Fibroblast of villous mesenchyme (primary cell): ENCODE measurements around the gene CYP26C1. TPM values are rescaled to one million over a fixed set of nuclear protein-coding genes. Genes with fewer than 3 reads are reported as not detected.

ENCODE experiments used
- DNase-seq: peaks from one replicate; pipeline ENCODE4 v3.0.0-alpha.2; 2010; ENCODE audit warnings: low read depth
- H3K4me3 ChIP-seq: 2 replicates; pipeline ENCODE4 v1.5.1; 2011; ENCODE audit warnings: low read depth, mild to moderate bottlenecking, low read length
- CTCF ChIP-seq: IDR thresholded peaks from 2 replicates; pipeline ENCODE4 v1.5.1; 2012; ENCODE audit warnings: low read depth, mild to moderate bottlenecking, low read length; ENCODE audit not compliant: insufficient read depth
- total RNA-seq: library from RNA; depleted of rRNA; stranded (reverse); fragments of >200 nt; gene quantifications from 2 replicates; pipeline ENCODE4 v1.2.3, GENCODE V29; 2012

CYP26C1 gene
- total RNA-seq, 1 donor: not detected

- DNase-seq: no peak
- TF ChIP-seq CTCF: no peak
- no peak overlapping the region for H3K4me3 ChIP-seq
These were observed 4.5 kb downstream of the CYP26C1 start for GRCh38 chr10:93064874-93065660.

- peak overlapping the region; percentile 23 for H3K4me3 ChIP-seq
- no peak for TF ChIP-seq CTCF
- DNase-seq: no peak
These were observed 5.3 kb downstream of the CYP26C1 start for GRCh38 chr10:93065675-93066543.

GRCh38 chr10:93066544-93066913 lies 5.9 kb downstream of the CYP26C1 start:
- TF ChIP-seq CTCF: no peak
- DNase-seq: no peak
- H3K4me3 ChIP-seq: no peak overlapping the region

- no peak for TF ChIP-seq CTCF
- DNase-seq: no peak
- no peak overlapping the region for H3K4me3 ChIP-seq
These were observed 7.1 kb downstream of the CYP26C1 start for GRCh38 chr10:93067443-93068365.

GRCh38 chr10:93068411-93069244 lies 8.0 kb downstream of the CYP26C1 start:
- TF ChIP-seq CTCF: no peak
- DNase-seq: no peak
- H3K4me3 ChIP-seq: no peak overlapping the region

- no peak for DNase-seq
- no peak for TF ChIP-seq CTCF
- H3K4me3 ChIP-seq: no peak overlapping the region
These were observed 8.6 kb downstream of the CYP26C1 start for GRCh38 chr10:93069245-93069561.
